H1 (cell line): ENCODE results near the gene PWP1. TPM values are rescaled to one million over a fixed set of nuclear protein-coding genes. Genes with fewer than 3 reads are reported as not detected.

Experiments used
- CHD2 ChIP-seq: IDR thresholded peaks from 2 replicates; pipeline ENCODE4 v1.6.1; 2012; ENCODE audit warnings: low read length, improper control_type of control experiment
- GTF2F1 ChIP-seq: IDR thresholded peaks from 2 replicates; pipeline ENCODE4 v1.6.1; 2012; ENCODE audit warnings: low read depth, low read length, improper control_type of control experiment, borderline replicate concordance
- polyA plus RNA-seq, 7 experiments: library from polyadenylated mRNA; depleted of rRNA in 3 of 7; stranded (reverse) in 5 of 7; unstranded in 2 of 7; fragments of >200 nt in 5 of 7; fragments of 200-250 nt in 2 of 7; gene quantifications; 1 replicate in 5 of 7; 2 replicates in 1 of 7; 4 replicates in 1 of 7; pipeline versions ENCODE4 v1.2.1 to v1.2.3, GENCODE V29; 2011 to 2013; ENCODE audit warnings: missing spikeins in 2 of 7, mixed read lengths in 2 of 7
- total RNA-seq: library from RNA; stranded (reverse); fragmentation: NEBNext Ultra II Directional; extraction: Animal tissue kit (Norgen Biotek cat#: 25700); gene quantifications from 2 replicates; pipeline ENCODE4 v1.2.1, GENCODE V29; 2021
- TF ChIP-seq, protein P1 (sequence below): fragments of 300-600 bp; sonication (generic); IDR thresholded peaks from 2 replicates; pipeline ENCODE4 v1.7.1; 2012; ENCODE audit warnings: low read length, moderate library complexity, mild to moderate bottlenecking, inconsistent platforms; ENCODE audit not compliant: insufficient replicate concordance
- TF ChIP-seq, protein P2 (sequence below): IDR thresholded peaks from 2 replicates; pipeline ENCODE4 v1.6.1; 2011; ENCODE audit warnings: low read length, improper control_type of control experiment
- TF ChIP-seq, protein P3 (sequence below): IDR thresholded peaks from 2 replicates; pipeline ENCODE4 v1.6.1; 2012; ENCODE audit warnings: inconsistent platforms

PWP1 gene
- total and polyA plus RNA-seq, 2 of the 8 experiments (the other 6 are each of a cell fraction or from before 2014, with no cell fraction given): 57.8 to 78.5 TPM

DNA sequence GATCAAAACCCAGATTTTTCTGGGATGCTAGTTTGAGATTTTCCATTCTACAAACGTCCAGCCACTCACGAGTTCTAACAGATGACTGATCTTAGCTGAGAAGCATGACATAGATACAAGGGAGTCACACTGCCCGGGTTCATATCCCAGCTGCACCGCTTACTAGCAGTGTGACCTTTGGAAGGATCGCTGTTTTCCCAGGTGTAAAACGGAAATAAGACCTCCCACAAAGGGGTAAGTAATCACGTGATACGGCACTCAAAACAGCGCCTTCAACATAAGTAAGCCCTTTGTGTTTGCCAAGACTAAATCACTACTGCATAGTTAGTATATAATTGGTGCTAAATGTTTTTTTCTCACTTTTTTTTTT, 624 bp upstream of the PWP1 start (continued):
- TF ChIP-seq, protein P1, sequence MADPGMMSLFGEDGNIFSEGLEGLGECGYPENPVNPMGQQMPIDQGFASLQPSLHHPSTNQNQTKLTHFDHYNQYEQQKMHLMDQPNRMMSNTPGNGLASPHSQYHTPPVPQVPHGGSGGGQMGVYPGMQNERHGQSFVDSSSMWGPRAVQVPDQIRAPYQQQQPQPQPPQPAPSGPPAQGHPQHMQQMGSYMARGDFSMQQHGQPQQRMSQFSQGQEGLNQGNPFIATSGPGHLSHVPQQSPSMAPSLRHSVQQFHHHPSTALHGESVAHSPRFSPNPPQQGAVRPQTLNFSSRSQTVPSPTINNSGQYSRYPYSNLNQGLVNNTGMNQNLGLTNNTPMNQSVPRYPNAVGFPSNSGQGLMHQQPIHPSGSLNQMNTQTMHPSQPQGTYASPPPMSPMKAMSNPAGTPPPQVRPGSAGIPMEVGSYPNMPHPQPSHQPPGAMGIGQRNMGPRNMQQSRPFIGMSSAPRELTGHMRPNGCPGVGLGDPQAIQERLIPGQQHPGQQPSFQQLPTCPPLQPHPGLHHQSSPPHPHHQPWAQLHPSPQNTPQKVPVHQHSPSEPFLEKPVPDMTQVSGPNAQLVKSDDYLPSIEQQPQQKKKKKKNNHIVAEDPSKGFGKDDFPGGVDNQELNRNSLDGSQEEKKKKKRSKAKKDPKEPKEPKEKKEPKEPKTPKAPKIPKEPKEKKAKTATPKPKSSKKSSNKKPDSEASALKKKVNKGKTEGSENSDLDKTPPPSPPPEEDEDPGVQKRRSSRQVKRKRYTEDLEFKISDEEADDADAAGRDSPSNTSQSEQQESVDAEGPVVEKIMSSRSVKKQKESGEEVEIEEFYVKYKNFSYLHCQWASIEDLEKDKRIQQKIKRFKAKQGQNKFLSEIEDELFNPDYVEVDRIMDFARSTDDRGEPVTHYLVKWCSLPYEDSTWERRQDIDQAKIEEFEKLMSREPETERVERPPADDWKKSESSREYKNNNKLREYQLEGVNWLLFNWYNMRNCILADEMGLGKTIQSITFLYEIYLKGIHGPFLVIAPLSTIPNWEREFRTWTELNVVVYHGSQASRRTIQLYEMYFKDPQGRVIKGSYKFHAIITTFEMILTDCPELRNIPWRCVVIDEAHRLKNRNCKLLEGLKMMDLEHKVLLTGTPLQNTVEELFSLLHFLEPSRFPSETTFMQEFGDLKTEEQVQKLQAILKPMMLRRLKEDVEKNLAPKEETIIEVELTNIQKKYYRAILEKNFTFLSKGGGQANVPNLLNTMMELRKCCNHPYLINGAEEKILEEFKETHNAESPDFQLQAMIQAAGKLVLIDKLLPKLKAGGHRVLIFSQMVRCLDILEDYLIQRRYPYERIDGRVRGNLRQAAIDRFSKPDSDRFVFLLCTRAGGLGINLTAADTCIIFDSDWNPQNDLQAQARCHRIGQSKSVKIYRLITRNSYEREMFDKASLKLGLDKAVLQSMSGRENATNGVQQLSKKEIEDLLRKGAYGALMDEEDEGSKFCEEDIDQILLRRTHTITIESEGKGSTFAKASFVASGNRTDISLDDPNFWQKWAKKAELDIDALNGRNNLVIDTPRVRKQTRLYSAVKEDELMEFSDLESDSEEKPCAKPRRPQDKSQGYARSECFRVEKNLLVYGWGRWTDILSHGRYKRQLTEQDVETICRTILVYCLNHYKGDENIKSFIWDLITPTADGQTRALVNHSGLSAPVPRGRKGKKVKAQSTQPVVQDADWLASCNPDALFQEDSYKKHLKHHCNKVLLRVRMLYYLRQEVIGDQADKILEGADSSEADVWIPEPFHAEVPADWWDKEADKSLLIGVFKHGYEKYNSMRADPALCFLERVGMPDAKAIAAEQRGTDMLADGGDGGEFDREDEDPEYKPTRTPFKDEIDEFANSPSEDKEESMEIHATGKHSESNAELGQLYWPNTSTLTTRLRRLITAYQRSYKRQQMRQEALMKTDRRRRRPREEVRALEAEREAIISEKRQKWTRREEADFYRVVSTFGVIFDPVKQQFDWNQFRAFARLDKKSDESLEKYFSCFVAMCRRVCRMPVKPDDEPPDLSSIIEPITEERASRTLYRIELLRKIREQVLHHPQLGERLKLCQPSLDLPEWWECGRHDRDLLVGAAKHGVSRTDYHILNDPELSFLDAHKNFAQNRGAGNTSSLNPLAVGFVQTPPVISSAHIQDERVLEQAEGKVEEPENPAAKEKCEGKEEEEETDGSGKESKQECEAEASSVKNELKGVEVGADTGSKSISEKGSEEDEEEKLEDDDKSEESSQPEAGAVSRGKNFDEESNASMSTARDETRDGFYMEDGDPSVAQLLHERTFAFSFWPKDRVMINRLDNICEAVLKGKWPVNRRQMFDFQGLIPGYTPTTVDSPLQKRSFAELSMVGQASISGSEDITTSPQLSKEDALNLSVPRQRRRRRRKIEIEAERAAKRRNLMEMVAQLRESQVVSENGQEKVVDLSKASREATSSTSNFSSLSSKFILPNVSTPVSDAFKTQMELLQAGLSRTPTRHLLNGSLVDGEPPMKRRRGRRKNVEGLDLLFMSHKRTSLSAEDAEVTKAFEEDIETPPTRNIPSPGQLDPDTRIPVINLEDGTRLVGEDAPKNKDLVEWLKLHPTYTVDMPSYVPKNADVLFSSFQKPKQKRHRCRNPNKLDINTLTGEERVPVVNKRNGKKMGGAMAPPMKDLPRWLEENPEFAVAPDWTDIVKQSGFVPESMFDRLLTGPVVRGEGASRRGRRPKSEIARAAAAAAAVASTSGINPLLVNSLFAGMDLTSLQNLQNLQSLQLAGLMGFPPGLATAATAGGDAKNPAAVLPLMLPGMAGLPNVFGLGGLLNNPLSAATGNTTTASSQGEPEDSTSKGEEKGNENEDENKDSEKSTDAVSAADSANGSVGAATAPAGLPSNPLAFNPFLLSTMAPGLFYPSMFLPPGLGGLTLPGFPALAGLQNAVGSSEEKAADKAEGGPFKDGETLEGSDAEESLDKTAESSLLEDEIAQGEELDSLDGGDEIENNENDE: no peak
- TF ChIP-seq, protein P2, sequence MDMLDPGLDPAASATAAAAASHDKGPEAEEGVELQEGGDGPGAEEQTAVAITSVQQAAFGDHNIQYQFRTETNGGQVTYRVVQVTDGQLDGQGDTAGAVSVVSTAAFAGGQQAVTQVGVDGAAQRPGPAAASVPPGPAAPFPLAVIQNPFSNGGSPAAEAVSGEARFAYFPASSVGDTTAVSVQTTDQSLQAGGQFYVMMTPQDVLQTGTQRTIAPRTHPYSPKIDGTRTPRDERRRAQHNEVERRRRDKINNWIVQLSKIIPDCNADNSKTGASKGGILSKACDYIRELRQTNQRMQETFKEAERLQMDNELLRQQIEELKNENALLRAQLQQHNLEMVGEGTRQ: peak; percentile 71; the same call in 1 of the 2 replicates
- 0 out of 2 replicates have a peak, but pooled peaks have one; percentile 14 for TF ChIP-seq CHD2
- TF ChIP-seq, protein P3, sequence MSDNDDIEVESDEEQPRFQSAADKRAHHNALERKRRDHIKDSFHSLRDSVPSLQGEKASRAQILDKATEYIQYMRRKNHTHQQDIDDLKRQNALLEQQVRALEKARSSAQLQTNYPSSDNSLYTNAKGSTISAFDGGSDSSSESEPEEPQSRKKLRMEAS: no peak
- 0 out of 2 replicates have a peak, but pooled peaks have one; percentile 53 for TF ChIP-seq GTF2F1
